GM13976 (cell line): ENCODE data around the gene PDK4.

ENCODE experiments used
- DNase-seq: peaks from one replicate; pipeline ENCODE4 v3.0.0; 2012; ENCODE audit warnings: low spot score
- CTCF ChIP-seq: IDR thresholded peaks from 2 replicates; pipeline ENCODE4 v1.5.1; 2012; ENCODE audit warnings: borderline replicate concordance, mild to moderate bottlenecking; ENCODE audit not compliant: insufficient read depth; ENCODE audit errors: extremely low read depth, missing control alignments, control extremely low read depth
- in situ Hi-C: fragments of 300-500 bp; cut with MboI; formaldehyde crosslinking; loops from one replicate; pipeline ENCODE4 v1.12.0; 2022; ENCODE audit warnings: low sequenced_read_pairs, mixed read lengths, inconsistent platforms; ENCODE audit not compliant: unreplicated experiment

PDK4 gene

GRCh38 chr7:95619921-95620320, 23.6 kb upstream of the PDK4 start:
- no peak for DNase-seq
- no peak for TF ChIP-seq CTCF
- in situ Hi-C loops = no loop called here

- in situ Hi-C loops = no loop called here
- no peak for DNase-seq
- no peak for TF ChIP-seq CTCF
Measured at GRCh38 chr7:95619517-95619916, 23.2 kb upstream of the PDK4 start.

GRCh38 chr7:95614442-95614940, 18.2 kb upstream of the PDK4 start:
- no peak for DNase-seq
- no peak for TF ChIP-seq CTCF
- in situ Hi-C loops = no loop called here

- in situ Hi-C loops = no loop called here
- no peak for TF ChIP-seq CTCF
- no peak for DNase-seq
Measured at GRCh38 chr7:95611224-95611623, 14.9 kb upstream of the PDK4 start.

GRCh38 chr7:95609277-95609971, 13.1 kb upstream of the PDK4 start:
- in situ Hi-C loops = no loop called here
- TF ChIP-seq CTCF = no peak
- DNase-seq = no peak

- in situ Hi-C loops = no loop called here
- no peak for TF ChIP-seq CTCF
- peak; percentile 68 for DNase-seq
Measured at GRCh38 chr7:95608359-95609173, 12.2 kb upstream of the PDK4 start.
